DND-41 (cell line): Measurements from ENCODE around the gene ONECUT3.

Experiments used
- EZH2 ChIP-seq: IDR thresholded peaks from 3 replicates; pipeline ENCODE4 v1.6.1; 2012; ENCODE audit warnings: borderline replicate concordance, low read depth, mild to moderate bottlenecking, moderate library complexity, low read length, inconsistent platforms; ENCODE audit not compliant: severe bottlenecking
- TF ChIP-seq, protein P1 (sequence below): IDR thresholded peaks from 2 replicates; pipeline ENCODE4 v1.5.1; 2012; ENCODE audit warnings: borderline replicate concordance, low read length, moderate library complexity, mild to moderate bottlenecking; ENCODE audit not compliant: poor library complexity, severe bottlenecking; ENCODE audit errors: extremely low read depth

DNA sequence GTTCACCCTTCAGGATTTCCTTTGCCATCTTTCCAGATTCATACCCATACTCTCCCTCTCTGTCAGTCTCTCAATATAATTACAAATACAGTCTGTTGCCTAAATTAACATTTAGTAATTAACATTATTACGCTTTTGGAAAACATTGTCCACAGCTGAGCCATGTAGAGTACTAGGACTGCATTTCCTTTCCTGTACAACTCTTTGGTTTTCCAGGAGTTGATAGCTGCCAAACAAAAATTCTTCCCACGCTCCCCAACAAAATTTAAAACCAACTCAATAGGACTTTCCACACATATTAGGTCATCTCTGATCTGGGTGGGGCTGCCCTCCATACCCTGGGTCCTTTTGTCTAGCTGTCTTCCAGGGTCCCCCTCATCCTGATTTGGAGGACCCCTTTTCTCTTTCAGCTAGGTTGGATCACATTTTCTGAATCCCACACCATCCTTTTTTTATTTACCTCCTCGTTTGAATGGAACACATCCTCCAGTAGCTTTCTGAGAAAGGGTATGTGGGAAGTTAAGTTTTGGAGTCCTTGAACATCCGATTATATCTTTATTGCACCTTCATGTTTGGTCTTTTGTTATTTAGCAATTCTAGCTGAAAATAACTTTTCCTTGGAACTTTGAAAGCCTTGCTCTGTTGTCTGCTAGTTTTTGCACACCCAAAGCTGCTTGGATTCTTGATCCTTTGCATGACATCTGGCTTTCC lies 17.7 kb downstream of the ONECUT3 start:
- TF ChIP-seq, protein P1, sequence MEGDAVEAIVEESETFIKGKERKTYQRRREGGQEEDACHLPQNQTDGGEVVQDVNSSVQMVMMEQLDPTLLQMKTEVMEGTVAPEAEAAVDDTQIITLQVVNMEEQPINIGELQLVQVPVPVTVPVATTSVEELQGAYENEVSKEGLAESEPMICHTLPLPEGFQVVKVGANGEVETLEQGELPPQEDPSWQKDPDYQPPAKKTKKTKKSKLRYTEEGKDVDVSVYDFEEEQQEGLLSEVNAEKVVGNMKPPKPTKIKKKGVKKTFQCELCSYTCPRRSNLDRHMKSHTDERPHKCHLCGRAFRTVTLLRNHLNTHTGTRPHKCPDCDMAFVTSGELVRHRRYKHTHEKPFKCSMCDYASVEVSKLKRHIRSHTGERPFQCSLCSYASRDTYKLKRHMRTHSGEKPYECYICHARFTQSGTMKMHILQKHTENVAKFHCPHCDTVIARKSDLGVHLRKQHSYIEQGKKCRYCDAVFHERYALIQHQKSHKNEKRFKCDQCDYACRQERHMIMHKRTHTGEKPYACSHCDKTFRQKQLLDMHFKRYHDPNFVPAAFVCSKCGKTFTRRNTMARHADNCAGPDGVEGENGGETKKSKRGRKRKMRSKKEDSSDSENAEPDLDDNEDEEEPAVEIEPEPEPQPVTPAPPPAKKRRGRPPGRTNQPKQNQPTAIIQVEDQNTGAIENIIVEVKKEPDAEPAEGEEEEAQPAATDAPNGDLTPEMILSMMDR: no peak
- no peak for TF ChIP-seq EZH2
